Activated CD8-positive, alpha-beta T cell treated with anti-CD3 and anti-CD28 coated beads, Interleukin-2, amount 10 ng/mL, durations not matched to agents 7 days and 5 days (primary cell): Measurements from ENCODE around the gene DDX25. TPM values are rescaled to one million over a fixed set of nuclear protein-coding genes. Genes with fewer than 3 reads are reported as not detected.

ENCODE experiments used
- ATAC-seq: fragments of 150-1000 bp; cut with Tn5 transposase; one replicate; pipeline ENCODE4 v1.10.0; 2021; ENCODE audit warnings: moderate library complexity
- CTCF ChIA-PET: fragments of 350-600 bp; sonication (Branson Sonifier 250); formaldehyde crosslinking; loops from one replicate; lab custom pipeline; 2021; ENCODE audit warnings: antibody characterized with exemption; lab: Charles Lee
- POLR2A ChIA-PET: fragments of 350-600 bp; sonication (Branson Sonifier 250); formaldehyde crosslinking; loops from one replicate; lab custom pipeline; 2021; ENCODE audit warnings: antibody characterized with exemption; lab: Charles Lee
- DNase-seq: peaks from one replicate; pipeline ENCODE4 v3.0.0-alpha.2; 2020
- H3K27ac Mint-ChIP-seq: one replicate; pipeline ENCODE4 v1.8.0; 2021; ENCODE audit warnings: mild to moderate bottlenecking, mixed read lengths
- H3K27me3 Mint-ChIP-seq: one replicate; pipeline ENCODE4 v1.8.0; 2021; ENCODE audit warnings: low read depth, mixed read lengths
- H3K36me3 Mint-ChIP-seq: one replicate; pipeline ENCODE4 v1.8.0; 2021; ENCODE audit warnings: low read depth, mixed read lengths
- H3K4me1 Mint-ChIP-seq: one replicate; pipeline ENCODE4 v1.8.0; 2021; ENCODE audit warnings: low read depth, mixed read lengths
- H3K4me3 Mint-ChIP-seq: one replicate; pipeline ENCODE4 v1.8.0; 2021; ENCODE audit warnings: mild to moderate bottlenecking, mixed read lengths
- H3K9me3 Mint-ChIP-seq: one replicate; pipeline ENCODE4 v1.8.0; 2022; ENCODE audit warnings: mixed read lengths; ENCODE audit not compliant: insufficient read depth
- total RNA-seq, 2 experiments: library from RNA; stranded (reverse); gene quantifications; one replicate each; pipeline ENCODE4 v1.2.3, GENCODE V29; 2021

The DDX25 gene
- total RNA-seq, 2 experiments from 2014 or later, result not detected

- Mint-ChIP-seq H3K36me3 (no peaks in the 10 kb centered on the region), H3K27ac (no peak overlapping the region), H3K4me3 (no peak overlapping the region), H3K27me3 (peaks cover 3% of the 10 kb centered on the region), H3K9me3 (no peaks in the 10 kb centered on the region), H3K4me1 (peaks cover 4% of the 10 kb centered on the region)
- ChIA-PET CTCF (interaction anchor here (1.3 kb wide), 1 partner anchor 12 kb away, joined by 3 read pairs; no protein-coding TSS in a partner anchor), POLR2A (no interaction called here)
- DNase-seq (no peak), ATAC-seq (no peak)
These were observed 50.0 kb downstream of the DDX25 start for GRCh38 chr11:125954123-125954944.

- Mint-ChIP-seq H3K4me3 (no peak overlapping the region), H3K27me3 (peaks cover 3% of the 10 kb centered on the region), H3K27ac (no peak overlapping the region), H3K4me1 (peaks cover 4% of the 10 kb centered on the region), H3K36me3 (no peaks in the 10 kb centered on the region), H3K9me3 (no peaks in the 10 kb centered on the region)
- ChIA-PET POLR2A (no interaction called here), CTCF (no interaction called here)
- no peak for DNase-seq
- ATAC-seq, result no peak
These were observed 50.8 kb downstream of the DDX25 start for GRCh38 chr11:125954945-125955640.

- ChIA-PET CTCF (interaction anchor here (1.0 kb wide), 1 partner anchor 14 kb away, joined by 4 read pairs; no protein-coding TSS in a partner anchor), POLR2A (no interaction called here)
- Mint-ChIP-seq H3K4me3 (no peak overlapping the region), H3K27ac (no peak overlapping the region), H3K36me3 (no peaks in the 10 kb centered on the region), H3K4me1 (peaks cover 4% of the 10 kb centered on the region), H3K27me3 (peaks cover 3% of the 10 kb centered on the region), H3K9me3 (no peaks in the 10 kb centered on the region)
- no peak for DNase-seq
- no peak for ATAC-seq
These were observed 51.5 kb downstream of the DDX25 start for GRCh38 chr11:125955856-125956255.

DNA sequence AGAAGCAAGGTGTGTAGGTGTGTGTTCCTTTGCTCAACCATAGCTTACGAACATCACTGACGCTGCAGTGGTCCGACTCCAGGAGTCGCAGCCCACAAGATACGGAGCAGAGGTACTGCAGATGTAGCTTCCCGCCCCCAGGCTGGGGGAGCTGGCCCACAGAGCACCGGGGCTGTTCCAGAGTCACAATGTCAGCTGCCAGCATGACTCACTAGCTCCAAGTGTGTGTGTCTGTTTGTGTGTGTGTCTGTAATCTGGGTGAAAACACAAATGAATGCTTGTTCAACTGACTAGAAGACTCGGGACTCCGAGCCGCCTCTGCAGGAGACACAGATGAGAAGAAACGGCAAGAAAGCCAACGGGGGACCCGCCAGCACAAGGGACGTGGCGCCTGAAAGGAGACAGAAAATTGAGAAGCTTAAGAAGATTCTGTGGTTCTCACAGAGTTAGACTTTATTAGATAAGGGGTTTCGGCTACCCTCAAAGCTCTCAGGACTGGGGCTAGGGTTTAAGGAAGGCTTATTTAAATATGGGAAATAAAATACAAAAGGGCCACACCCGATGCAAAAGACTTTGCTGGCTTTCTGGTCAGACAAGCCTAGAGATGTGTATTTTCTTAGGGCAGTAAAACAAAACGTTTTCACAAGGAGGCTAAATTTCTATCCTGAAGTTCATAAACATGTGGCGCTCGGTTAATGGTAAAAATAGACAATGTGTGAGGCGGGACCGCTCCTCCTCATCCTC, 52.3 kb downstream of the DDX25 start:
- no peak for DNase-seq
- H3K9me3 Mint-ChIP-seq, result no peaks in the 10 kb centered on the region
- no peak overlapping the region for H3K27ac Mint-ChIP-seq
- no peak for ATAC-seq
- H3K27me3 Mint-ChIP-seq, result no peaks in the 10 kb centered on the region
- no peak overlapping the region for H3K4me3 Mint-ChIP-seq
- H3K4me1 Mint-ChIP-seq, result peaks cover 4% of the 10 kb centered on the region
- ChIA-PET POLR2A (no interaction called here), CTCF (interaction anchor here (1.0 kb wide), 1 partner anchor 15 kb away, joined by 4 read pairs; no protein-coding TSS in a partner anchor)
- no peaks in the 10 kb centered on the region for H3K36me3 Mint-ChIP-seq

- Mint-ChIP-seq H3K27ac (no peak overlapping the region), H3K4me1 (peaks cover 4% of the 10 kb centered on the region), H3K9me3 (peaks cover 4% of the 10 kb centered on the region), H3K27me3 (no peaks in the 10 kb centered on the region), H3K36me3 (no peaks in the 10 kb centered on the region), H3K4me3 (peak overlapping the region; percentile 19)
- ChIA-PET CTCF (no interaction called here), POLR2A (no interaction called here)
- ATAC-seq, result no peak
- DNase-seq, result no peak
These were observed 53.5 kb downstream of the DDX25 start for GRCh38 chr11:125957618-125958332.

GRCh38 chr11:125958872-125959400, 54.6 kb downstream of the DDX25 start:
- Mint-ChIP-seq H3K9me3 (peaks cover 6% of the 10 kb centered on the region), H3K4me3 (no peak overlapping the region), H3K27ac (no peak overlapping the region), H3K36me3 (no peaks in the 10 kb centered on the region), H3K4me1 (peaks cover 4% of the 10 kb centered on the region), H3K27me3 (no peaks in the 10 kb centered on the region)
- ChIA-PET POLR2A (no interaction called here), CTCF (no interaction called here)
- ATAC-seq (no peak), DNase-seq (no peak)

GRCh38 chr11:125959511-125959910, 55.2 kb downstream of the DDX25 start:
- DNase-seq, result no peak
- Mint-ChIP-seq H3K9me3 (peaks cover 6% of the 10 kb centered on the region), H3K27me3 (no peaks in the 10 kb centered on the region), H3K36me3 (no peaks in the 10 kb centered on the region), H3K27ac (no peak overlapping the region), H3K4me1 (peaks cover 4% of the 10 kb centered on the region), H3K4me3 (no peak overlapping the region)
- CTCF ChIA-PET, result no interaction called here
- POLR2A ChIA-PET, result no interaction called here
- no peak for ATAC-seq

GRCh38 chr11:125959931-125960330, 55.6 kb downstream of the DDX25 start:
- ChIA-PET POLR2A (no interaction called here), CTCF (no interaction called here)
- Mint-ChIP-seq H3K4me3 (no peak overlapping the region), H3K36me3 (no peaks in the 10 kb centered on the region), H3K4me1 (peaks cover 4% of the 10 kb centered on the region), H3K9me3 (peaks cover 6% of the 10 kb centered on the region), H3K27me3 (no peaks in the 10 kb centered on the region), H3K27ac (no peak overlapping the region)
- DNase-seq (no peak), ATAC-seq (no peak)

DNA sequence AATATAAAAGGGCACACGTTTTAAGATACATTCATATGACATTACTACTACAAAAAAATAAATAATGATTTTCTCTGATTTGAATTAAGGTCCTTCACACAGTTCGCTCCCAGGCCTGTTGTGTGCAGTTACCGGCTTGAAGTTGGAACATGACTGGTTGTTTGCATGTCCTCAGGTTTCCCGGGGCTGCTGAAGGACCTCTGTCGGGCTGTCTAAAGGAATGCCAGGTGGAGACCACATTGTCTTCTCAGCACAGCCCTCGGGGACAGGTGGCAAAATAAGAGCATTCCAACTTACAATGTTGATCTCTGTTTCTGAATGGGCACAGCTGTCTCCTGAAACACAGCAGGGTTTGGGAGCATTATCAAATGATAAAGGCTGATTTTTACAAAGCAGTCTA, 56.5 kb downstream of the DDX25 start:
- POLR2A ChIA-PET, result no interaction called here
- ATAC-seq (no peak), DNase-seq (no peak)
- Mint-ChIP-seq H3K4me3 (no peak overlapping the region), H3K9me3 (peaks cover 6% of the 10 kb centered on the region), H3K4me1 (peaks cover 4% of the 10 kb centered on the region), H3K36me3 (no peaks in the 10 kb centered on the region), H3K27me3 (no peaks in the 10 kb centered on the region), H3K27ac (no peak overlapping the region)
- CTCF ChIA-PET, result no interaction called here

- no peak for DNase-seq
- POLR2A ChIA-PET, result no interaction called here
- Mint-ChIP-seq H3K4me3 (no peak overlapping the region), H3K27me3 (no peaks in the 10 kb centered on the region), H3K9me3 (peaks cover 5% of the 10 kb centered on the region), H3K4me1 (peaks cover 2% of the 10 kb centered on the region), H3K36me3 (no peaks in the 10 kb centered on the region), H3K27ac (no peak overlapping the region)
- CTCF ChIA-PET, result no interaction called here
- ATAC-seq, result no peak
These were observed 63.2 kb downstream of the DDX25 start for GRCh38 chr11:125967515-125967914.

- Mint-ChIP-seq H3K4me1 (peaks cover 2% of the 10 kb centered on the region), H3K27ac (no peak overlapping the region), H3K36me3 (no peaks in the 10 kb centered on the region), H3K4me3 (no peak overlapping the region), H3K9me3 (no peaks in the 10 kb centered on the region), H3K27me3 (no peaks in the 10 kb centered on the region)
- ChIA-PET POLR2A (no interaction called here), CTCF (no interaction called here)
- no peak for ATAC-seq
- DNase-seq, result no peak
These were observed 64.0 kb downstream of the DDX25 start for GRCh38 chr11:125968354-125968753.
